SK-N-MC (cell line): ENCODE data around the gene NUP88.

ENCODE experiments used
- DNase-seq: peaks from one replicate; pipeline ENCODE4 v3.0.0-alpha.2; 2011; ENCODE audit warnings: low read depth, low spot score
- H3K27ac ChIP-seq: fragments of 200-600 bp; sonication (generic); 2 replicates; pipeline ENCODE4 v1.5.1; 2016; ENCODE audit warnings: mixed run types
- H3K36me3 ChIP-seq: fragments of 200-600 bp; sonication (generic); 2 replicates; pipeline ENCODE4 v1.6.1; 2017; ENCODE audit warnings: antibody characterized with exemption, low read length, mixed read lengths; ENCODE audit not compliant: insufficient read depth
- H3K4me3 ChIP-seq: fragments of 200-600 bp; sonication (generic); 2 replicates; pipeline ENCODE4 v1.5.1; 2016
- H3K9ac ChIP-seq: fragments of 200-600 bp; sonication (generic); 2 replicates; pipeline ENCODE4 v1.8.0; 2017; ENCODE audit warnings: mixed run types, mixed read lengths; ENCODE audit not compliant: insufficient read length
- H3K9me3 ChIP-seq: fragments of 200-600 bp; sonication (generic); 2 replicates; pipeline ENCODE4 v1.6.1; 2017; ENCODE audit warnings: low read depth, mild to moderate bottlenecking, antibody characterized with exemption, low read length, moderate library complexity, mixed read lengths
- EZH2 ChIP-seq: fragments of 200-600 bp; sonication (generic); IDR thresholded peaks from one replicate; pipeline ENCODE4 v1.6.1; 2017; ENCODE audit warnings: antibody characterized with exemption
- FOXP2 ChIP-seq: optimal IDR thresholded peaks from 2 replicates; pipeline ENCODE3; 2011; ENCODE audit warnings: mild to moderate bottlenecking, moderate library complexity; ENCODE audit not compliant: insufficient read depth; ENCODE audit errors: extremely low read length, control extremely low read depth
- POLR2AphosphoS5 ChIP-seq: IDR thresholded peaks from 2 replicates; pipeline ENCODE4 v1.6.1; 2012; ENCODE audit warnings: mild to moderate bottlenecking, low read depth, low read length, borderline replicate concordance

Gene NUP88

DNA sequence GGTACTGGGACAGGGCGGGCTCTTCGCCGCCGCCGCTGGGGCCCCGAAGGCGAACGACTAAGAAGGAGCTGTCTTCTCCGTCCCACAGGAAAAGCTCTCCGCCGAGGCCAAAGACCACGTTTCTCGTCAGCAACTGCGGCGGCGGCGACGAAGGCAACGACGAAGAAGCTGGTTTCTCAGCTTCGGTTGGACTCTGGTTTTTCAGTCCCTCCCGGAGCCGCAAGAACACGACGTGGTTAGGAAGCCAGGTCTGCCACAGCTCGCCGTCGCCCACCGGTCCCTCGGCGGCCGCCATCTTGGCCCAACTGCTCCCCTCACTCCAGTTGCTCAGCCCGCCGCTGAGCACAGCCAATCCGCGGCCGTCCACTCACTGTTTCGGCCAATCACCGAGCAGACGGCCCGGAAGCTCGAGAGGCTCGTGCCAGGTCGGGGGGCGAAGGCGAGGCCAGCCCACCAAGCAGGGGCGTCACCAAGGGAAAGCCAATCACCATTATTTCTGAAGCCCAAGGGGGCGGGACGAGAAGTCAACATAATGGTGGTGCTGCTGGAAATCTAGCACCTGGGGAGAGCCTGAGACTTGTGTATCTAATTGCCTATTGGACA lies at the start of gene NUP88:
Gene NUP88 (minus strand): TSS at position 307 of the 603 bp plus-strand sequence. CDS start 12 bp downstream, at position 295.
- no peak for TF ChIP-seq EZH2
- peak; percentile 71 for TF ChIP-seq POLR2AphosphoS5
- Histone ChIP-seq H3K4me3 (peak within 1 kb of the TSS; percentile 83), H3K27ac (peak within 1 kb of the TSS; percentile 48; the same call in 1 of the 2 replicates), H3K36me3 (peaks cover 55% of the 10 kb centered on the region), H3K9ac (peak within 1 kb of the TSS; percentile 94), H3K9me3 (no peaks in the 10 kb centered on the region)
- DNase-seq = peak; percentile 79

GRCh38 chr17:5468075-5468473 lies 48.6 kb upstream of the NUP88 start:
- peaks cover 9% of the 10 kb centered on the region for H3K36me3 ChIP-seq
- no peak overlapping the region for H3K27ac ChIP-seq
- DNase-seq = no peak
- TF ChIP-seq FOXP2 (no peak), POLR2AphosphoS5 (no peak), EZH2 (no peak)
- H3K9me3 ChIP-seq = no peaks in the 10 kb centered on the region
- H3K9ac ChIP-seq = peak overlapping the region; percentile 92
- peak overlapping the region; percentile 94 for H3K4me3 ChIP-seq

GRCh38 chr17:5467416-5467815 lies 48.0 kb upstream of the NUP88 start:
- H3K27ac ChIP-seq = no peak overlapping the region
- no peak for TF ChIP-seq EZH2
- no peak for TF ChIP-seq POLR2AphosphoS5
- TF ChIP-seq FOXP2 = no peak
- peaks cover 11% of the 10 kb centered on the region for H3K36me3 ChIP-seq
- H3K4me3 ChIP-seq = peak overlapping the region; percentile 94
- DNase-seq = no peak
- no peaks in the 10 kb centered on the region for H3K9me3 ChIP-seq
- H3K9ac ChIP-seq = peak overlapping the region; percentile 92

GRCh38 chr17:5466295-5466694 lies 46.8 kb upstream of the NUP88 start:
- Histone ChIP-seq H3K9me3 (no peaks in the 10 kb centered on the region), H3K36me3 (peaks cover 15% of the 10 kb centered on the region), H3K9ac (peak overlapping the region; percentile 92), H3K4me3 (peak overlapping the region; percentile 94), H3K27ac (no peak overlapping the region)
- no peak for TF ChIP-seq EZH2
- TF ChIP-seq FOXP2 = no peak
- no peak for DNase-seq

DNA sequence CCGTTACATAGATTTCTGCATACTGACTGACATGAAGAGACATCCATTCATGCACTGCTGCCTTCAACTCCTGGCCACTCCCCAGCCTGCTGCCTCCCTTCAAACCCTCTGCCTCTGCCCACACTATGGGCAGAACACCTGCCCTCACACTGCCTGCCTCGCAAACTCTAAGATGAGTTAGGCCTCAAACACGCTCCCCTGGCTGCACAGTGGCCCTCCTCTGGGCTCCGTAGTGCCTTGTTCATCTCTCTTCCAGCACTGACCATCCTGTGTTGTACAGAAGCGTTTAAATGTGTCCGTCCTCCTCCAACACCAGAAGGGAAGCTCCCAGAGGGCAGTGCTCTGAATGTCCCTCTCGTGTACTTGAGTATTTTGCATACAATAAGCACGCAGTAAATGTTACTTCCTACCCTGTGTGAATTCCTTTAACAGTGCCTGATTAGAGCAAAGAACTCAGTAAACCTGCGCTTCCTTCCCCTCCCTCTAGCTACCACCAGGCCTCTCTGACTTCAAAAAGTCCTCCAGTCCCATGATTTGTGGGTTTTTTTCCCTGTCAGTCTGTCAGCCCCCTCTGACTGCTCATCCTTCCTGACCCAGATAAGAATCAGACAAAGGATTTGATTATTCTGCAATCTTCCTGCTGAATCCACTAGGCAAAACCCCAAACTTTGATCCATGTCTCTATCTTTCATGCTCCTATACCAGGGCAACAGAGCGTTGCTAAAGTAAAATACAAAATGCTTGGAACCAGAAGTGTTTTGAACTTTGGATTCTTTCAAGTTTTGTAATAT lies 45.5 kb upstream of the NUP88 start:
- H3K9ac ChIP-seq = peak overlapping the region; percentile 35

GRCh38 chr17:5446786-5447185 lies 27.3 kb upstream of the NUP88 start:
- Histone ChIP-seq H3K9me3 (no peaks in the 10 kb centered on the region), H3K36me3 (peaks cover 78% of the 10 kb centered on the region), H3K9ac (no peak overlapping the region), H3K4me3 (no peak overlapping the region), H3K27ac (no peak overlapping the region)
- TF ChIP-seq FOXP2 = no peak
- no peak for TF ChIP-seq EZH2
- no peak for TF ChIP-seq POLR2AphosphoS5
- no peak for DNase-seq

More for the DNA sequence above, 45.5 kb upstream of the NUP88 start:
- TF ChIP-seq EZH2 (no peak), POLR2AphosphoS5 (no peak), FOXP2 (no peak)
- Histone ChIP-seq H3K27ac (no peak overlapping the region), H3K36me3 (peaks cover 21% of the 10 kb centered on the region), H3K9me3 (no peaks in the 10 kb centered on the region), H3K4me3 (no peak overlapping the region)
- no peak for DNase-seq

- Histone ChIP-seq H3K36me3 (peaks cover 59% of the 10 kb centered on the region), H3K27ac (no peak overlapping the region), H3K9me3 (no peaks in the 10 kb centered on the region), H3K9ac (no peak overlapping the region), H3K4me3 (no peak overlapping the region)
- TF ChIP-seq FOXP2 (no peak), POLR2AphosphoS5 (no peak), EZH2 (no peak)
- DNase-seq = no peak
Observed at GRCh38 chr17:5444209-5444608, 24.7 kb upstream of the NUP88 start.

GRCh38 chr17:5443728-5444127 lies 24.3 kb upstream of the NUP88 start:
- H3K27ac ChIP-seq = no peak overlapping the region
- no peak overlapping the region for H3K4me3 ChIP-seq
- no peak overlapping the region for H3K9ac ChIP-seq
- no peak for DNase-seq
- TF ChIP-seq POLR2AphosphoS5 (no peak), FOXP2 (no peak), EZH2 (no peak)
- peaks cover 54% of the 10 kb centered on the region for H3K36me3 ChIP-seq
- H3K9me3 ChIP-seq = no peaks in the 10 kb centered on the region

DNA sequence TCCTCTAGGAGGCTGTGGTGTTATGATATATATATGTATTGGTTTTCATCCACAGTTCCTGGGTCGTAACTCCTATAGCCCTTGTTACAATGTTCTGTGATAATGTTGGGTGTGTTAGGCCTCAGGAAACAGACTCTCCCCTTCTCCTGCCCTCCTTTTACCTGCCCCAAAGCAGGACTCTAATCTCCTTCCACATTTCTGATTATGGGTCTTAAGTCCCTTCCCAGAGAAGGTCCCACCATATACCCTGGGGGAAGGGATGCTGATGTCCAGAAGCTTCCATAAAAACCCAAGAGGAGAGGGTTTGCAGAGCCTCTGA lies 19.9 kb upstream of the NUP88 start:
- Histone ChIP-seq H3K9ac (peak overlapping the region; percentile 91), H3K36me3 (peaks cover 59% of the 10 kb centered on the region)

More for the DNA sequence above, 19.9 kb upstream of the NUP88 start:
- no peak for DNase-seq
- H3K4me3 ChIP-seq = peak overlapping the region; percentile 80
- TF ChIP-seq EZH2 (no peak), FOXP2 (no peak), POLR2AphosphoS5 (no peak)
- no peaks in the 10 kb centered on the region for H3K9me3 ChIP-seq
- H3K27ac ChIP-seq = peak overlapping the region; percentile 77
